ENCODE results near the gene NME3. TPM values are rescaled to one million over a fixed set of nuclear protein-coding genes. Genes with fewer than 3 reads are reported as not detected.

Gene NME3
- total RNA-seq, 1 experiment from 2014 or later = 49.0 TPM

DNA sequence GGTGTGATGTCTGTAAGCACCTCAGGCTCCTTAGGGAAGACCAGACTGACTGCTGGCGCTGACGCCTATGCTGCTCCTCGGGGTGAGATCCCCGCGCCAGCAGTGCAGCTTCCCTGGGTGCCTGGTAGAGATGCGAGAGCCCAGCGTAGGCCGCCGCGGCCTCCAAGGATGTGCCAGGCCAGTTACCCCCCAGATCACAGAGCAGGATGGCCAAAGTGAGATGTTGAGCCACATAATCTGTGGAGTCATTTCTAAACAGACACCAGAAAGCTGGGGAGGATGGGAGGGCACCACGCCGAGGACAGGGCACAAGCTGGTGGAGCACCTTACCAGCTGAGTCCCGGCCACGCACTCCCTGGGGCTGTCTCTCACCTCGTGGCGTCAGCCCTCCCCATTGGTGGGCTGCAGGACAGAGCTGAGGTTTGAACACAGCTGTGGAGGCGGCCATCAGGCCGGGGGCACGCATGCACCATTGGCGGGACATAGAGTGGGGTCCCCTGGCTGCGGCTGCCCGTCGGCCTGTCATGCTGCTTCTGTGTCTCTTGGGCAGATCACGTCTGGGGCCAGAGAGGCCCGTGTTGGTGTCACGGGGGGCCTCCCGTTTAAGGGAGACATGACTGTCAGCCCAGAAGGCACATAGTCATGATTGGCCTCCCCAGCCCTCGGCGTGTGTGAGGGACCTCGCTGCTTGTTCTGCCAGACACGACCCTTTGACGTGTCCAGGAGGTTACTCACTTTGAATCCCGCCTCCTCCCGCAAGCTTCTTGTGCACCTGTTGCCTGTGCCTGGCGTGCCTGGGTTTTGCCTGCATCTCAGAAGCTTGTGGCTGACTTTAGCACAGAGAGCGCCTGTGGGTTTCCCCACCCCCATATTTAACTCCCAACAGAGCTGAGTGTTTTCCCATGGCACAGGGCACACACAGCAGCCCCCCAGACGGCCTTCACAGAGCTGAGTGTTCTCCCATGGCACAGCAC, 43.4 kb downstream of the NME3 start:
- Histone ChIP-seq H3K79me2 (ENCODE audit: low read depth) (peaks cover 15% of the 10 kb centered on the region; the same call in 1 of the 2 replicates), H3K9me2 (ENCODE audit: insufficient read depth) (no peaks in the 10 kb centered on the region), H2AFZ (no peak overlapping the region), H3K4me3 (no peak overlapping the region), H3K9me3 (ENCODE audit: insufficient read depth, low read depth) (no peaks in the 10 kb centered on the region), H3K27ac (no peak overlapping the region), H3K4me2 (no peak overlapping the region), H3K27me3 (ENCODE audit: insufficient read depth, low read depth) (no peaks in the 10 kb centered on the region), H3K4me1 (replicated peaks; ENCODE audit: insufficient read depth) (peaks cover 9% of the 10 kb centered on the region), H4K20me1 (ENCODE audit: insufficient read depth) (no peaks in the 10 kb centered on the region; the same call in 1 of the 2 replicates), H3K36me3 (ENCODE audit: low read depth) (no peaks in the 10 kb centered on the region), H3F3A (ENCODE audit: insufficient read depth, low read depth) (peaks cover 4% of the 10 kb centered on the region; the same call in 1 of the 2 replicates)
- intact Hi-C loops (cut with micrococcal nuclease; ENCODE audit: unreplicated experiment) = no loop called here
- TF ChIP-seq EZH2 (IDR thresholded peaks at IDR 0.05; ENCODE audit: low read depth) = no peak
- TF ChIP-seq, protein P1, sequence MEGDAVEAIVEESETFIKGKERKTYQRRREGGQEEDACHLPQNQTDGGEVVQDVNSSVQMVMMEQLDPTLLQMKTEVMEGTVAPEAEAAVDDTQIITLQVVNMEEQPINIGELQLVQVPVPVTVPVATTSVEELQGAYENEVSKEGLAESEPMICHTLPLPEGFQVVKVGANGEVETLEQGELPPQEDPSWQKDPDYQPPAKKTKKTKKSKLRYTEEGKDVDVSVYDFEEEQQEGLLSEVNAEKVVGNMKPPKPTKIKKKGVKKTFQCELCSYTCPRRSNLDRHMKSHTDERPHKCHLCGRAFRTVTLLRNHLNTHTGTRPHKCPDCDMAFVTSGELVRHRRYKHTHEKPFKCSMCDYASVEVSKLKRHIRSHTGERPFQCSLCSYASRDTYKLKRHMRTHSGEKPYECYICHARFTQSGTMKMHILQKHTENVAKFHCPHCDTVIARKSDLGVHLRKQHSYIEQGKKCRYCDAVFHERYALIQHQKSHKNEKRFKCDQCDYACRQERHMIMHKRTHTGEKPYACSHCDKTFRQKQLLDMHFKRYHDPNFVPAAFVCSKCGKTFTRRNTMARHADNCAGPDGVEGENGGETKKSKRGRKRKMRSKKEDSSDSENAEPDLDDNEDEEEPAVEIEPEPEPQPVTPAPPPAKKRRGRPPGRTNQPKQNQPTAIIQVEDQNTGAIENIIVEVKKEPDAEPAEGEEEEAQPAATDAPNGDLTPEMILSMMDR (conservative IDR thresholded peaks at IDR 0.05) = no peak
- ChIA-PET POLR2A (ENCODE audit: unreplicated experiment) (no interaction called here), CTCF (no interaction called here)
- no TSS peak for BruUV-seq (replicated peaks)
- DNase-seq = no peak

DNA sequence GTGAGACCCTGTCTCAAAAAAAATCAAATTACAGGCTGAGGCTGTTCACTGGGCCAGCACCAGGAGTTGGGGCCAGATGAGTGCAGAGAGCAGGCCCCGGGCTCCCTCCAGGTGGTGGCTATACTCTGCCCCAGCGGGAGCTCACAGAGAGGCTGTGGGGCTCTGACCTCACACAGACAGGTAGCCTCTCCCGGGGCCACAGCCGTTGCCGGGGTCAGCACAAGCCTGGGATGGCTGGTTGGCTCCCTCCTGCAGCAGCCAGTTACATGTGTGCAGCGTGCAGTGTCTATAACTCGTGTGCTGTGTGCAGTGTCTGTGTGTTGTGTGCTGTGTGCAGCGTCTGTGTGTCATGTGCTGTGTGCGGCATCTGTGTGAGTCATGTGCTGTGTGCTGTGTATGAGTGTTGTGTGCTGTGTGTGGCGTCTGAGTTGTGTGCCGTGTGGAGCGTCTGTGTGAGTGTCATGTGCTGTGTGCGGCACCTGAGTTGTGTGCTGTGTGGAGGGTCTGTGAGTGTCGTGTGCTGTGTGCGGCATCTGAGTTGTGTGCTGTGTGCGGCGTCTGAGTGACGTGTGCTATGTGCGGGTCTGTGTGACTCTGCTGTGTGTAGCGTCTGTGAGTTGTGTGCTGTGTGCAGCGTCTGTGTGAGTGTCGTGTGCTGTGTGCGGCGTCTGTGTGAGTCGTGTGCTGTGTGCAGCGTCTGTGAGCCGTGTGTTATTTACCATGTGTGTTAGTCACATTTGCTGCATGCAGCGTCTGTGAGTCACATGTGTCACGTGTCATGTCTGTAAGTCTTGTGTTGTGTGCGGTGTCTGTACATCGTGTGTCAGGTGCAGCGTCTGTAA, 44.5 kb downstream of the NME3 start:
- no peak for DNase-seq
- ChIA-PET CTCF (no interaction called here), POLR2A (ENCODE audit: unreplicated experiment) (no interaction called here)
- Histone ChIP-seq H3K27ac (no peak overlapping the region), H2AFZ (no peak overlapping the region), H3K79me2 (ENCODE audit: low read depth) (peaks cover 21% of the 10 kb centered on the region; the same call in 1 of the 2 replicates), H3F3A (ENCODE audit: insufficient read depth, low read depth) (peaks cover 15% of the 10 kb centered on the region; the same call in 1 of the 2 replicates), H4K20me1 (ENCODE audit: insufficient read depth) (no peaks in the 10 kb centered on the region; the same call in 1 of the 2 replicates), H3K4me3 (no peak overlapping the region), H3K4me1 (replicated peaks; ENCODE audit: insufficient read depth) (peaks cover 18% of the 10 kb centered on the region), H3K9me3 (ENCODE audit: insufficient read depth, low read depth) (no peaks in the 10 kb centered on the region), H3K4me2 (no peak overlapping the region), H3K36me3 (ENCODE audit: low read depth) (no peaks in the 10 kb centered on the region), H3K27me3 (ENCODE audit: insufficient read depth, low read depth) (no peaks in the 10 kb centered on the region), H3K9me2 (ENCODE audit: insufficient read depth) (no peaks in the 10 kb centered on the region)
- no peak for TF ChIP-seq EZH2 (IDR thresholded peaks at IDR 0.05; ENCODE audit: low read depth)
- TF ChIP-seq, protein P1 (conservative IDR thresholded peaks at IDR 0.05) = no peak
- BruUV-seq (replicated peaks) = no TSS peak
- intact Hi-C loops (cut with micrococcal nuclease; ENCODE audit: unreplicated experiment) = no loop called here

DNA sequence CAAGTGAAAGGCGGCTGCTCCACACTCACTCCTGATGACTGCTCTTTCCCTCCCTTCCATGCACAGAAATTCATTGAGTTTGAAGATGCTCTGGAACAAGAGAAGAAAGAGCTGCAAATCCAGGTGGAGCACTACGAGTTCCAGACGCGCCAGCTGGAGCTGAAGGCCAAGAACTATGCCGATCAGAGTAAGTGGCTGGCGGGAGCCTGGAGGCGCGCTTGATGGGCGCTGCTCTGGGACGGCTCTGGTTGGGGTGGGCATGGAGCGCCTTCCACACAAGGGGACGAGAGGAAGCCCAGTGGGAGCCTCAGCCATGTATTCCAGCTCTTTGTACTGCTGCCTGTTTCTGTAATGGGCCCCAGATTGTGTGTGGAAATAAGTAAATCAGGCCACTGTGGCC, 46.9 kb downstream of the NME3 start:
- Histone ChIP-seq H2AFZ (no peak overlapping the region), H3K4me2 (no peak overlapping the region), H3K79me2 (ENCODE audit: low read depth) (peaks cover 27% of the 10 kb centered on the region), H3K27me3 (ENCODE audit: insufficient read depth, low read depth) (no peaks in the 10 kb centered on the region), H3K9me3 (ENCODE audit: insufficient read depth, low read depth) (no peaks in the 10 kb centered on the region), H3K4me1 (replicated peaks; ENCODE audit: insufficient read depth) (peaks cover 33% of the 10 kb centered on the region), H3K4me3 (no peak overlapping the region), H3K27ac (no peak overlapping the region), H3K9me2 (ENCODE audit: insufficient read depth) (no peaks in the 10 kb centered on the region), H3F3A (ENCODE audit: insufficient read depth, low read depth) (peaks cover 30% of the 10 kb centered on the region; the same call in 1 of the 2 replicates), H4K20me1 (ENCODE audit: insufficient read depth) (no peaks in the 10 kb centered on the region; the same call in 1 of the 2 replicates), H3K36me3 (ENCODE audit: low read depth) (no peaks in the 10 kb centered on the region)
- TF ChIP-seq, protein P1 (conservative IDR thresholded peaks at IDR 0.05) = no peak
- TF ChIP-seq EZH2 (IDR thresholded peaks at IDR 0.05; ENCODE audit: low read depth) = no peak
- no peak for DNase-seq
- CTCF ChIA-PET = no interaction called here
- POLR2A ChIA-PET (ENCODE audit: unreplicated experiment) = no interaction called here
- BruUV-seq (replicated peaks) = no TSS peak
- intact Hi-C loops (cut with micrococcal nuclease; ENCODE audit: unreplicated experiment) = no loop called here
